CD4-positive, alpha-beta T cell treated with Interleukin-6 for 4 hours (primary cell): ENCODE measurements around the gene ATP10A.
"Not testable (repeated sequence)": the region's sequence is repeated elsewhere in the genome, so short reads cannot be mapped to it uniquely, and the experiment has no call there.

Source experiments
- DNase-seq: peaks from one replicate; pipeline ENCODE4 v3.0.0-alpha.2; 2020; ENCODE audit warnings: mixed read lengths

Gene ATP10A

DNA sequence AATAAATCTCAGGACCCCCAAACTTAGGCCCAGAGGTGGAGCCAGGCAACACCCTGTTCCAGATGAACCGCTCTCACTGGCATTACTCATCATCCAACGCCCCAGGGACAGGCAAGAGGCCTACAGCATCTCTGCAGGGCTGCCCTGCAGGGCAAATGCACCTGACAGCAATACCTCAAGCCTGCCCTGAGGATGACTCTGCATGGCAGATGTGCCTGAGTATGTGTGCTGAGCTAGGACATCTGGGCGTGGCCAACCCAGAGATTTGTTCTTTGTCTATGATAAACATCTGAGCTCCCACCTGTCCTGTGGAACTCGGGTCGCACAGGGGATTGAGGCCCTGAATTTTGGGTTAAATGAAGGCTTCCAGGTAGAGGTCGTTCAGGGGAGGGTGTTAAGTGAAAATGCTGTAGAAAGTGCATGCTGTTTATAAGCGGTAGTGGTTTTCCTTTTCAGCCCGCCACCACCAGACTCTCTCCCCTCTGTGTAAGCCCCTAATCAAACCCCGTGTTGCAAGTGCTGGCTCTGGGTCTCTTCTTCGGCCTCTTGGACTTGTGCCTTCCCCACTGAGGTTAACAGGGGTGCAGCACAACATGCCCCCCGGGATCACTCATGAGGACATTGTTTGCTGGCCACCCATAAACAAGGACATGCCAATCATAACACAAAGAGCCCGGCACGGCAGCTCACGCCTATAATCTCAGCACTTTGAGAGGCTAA, 92.3 kb downstream of the ATP10A start:
- DNase-seq = no peak

DNA sequence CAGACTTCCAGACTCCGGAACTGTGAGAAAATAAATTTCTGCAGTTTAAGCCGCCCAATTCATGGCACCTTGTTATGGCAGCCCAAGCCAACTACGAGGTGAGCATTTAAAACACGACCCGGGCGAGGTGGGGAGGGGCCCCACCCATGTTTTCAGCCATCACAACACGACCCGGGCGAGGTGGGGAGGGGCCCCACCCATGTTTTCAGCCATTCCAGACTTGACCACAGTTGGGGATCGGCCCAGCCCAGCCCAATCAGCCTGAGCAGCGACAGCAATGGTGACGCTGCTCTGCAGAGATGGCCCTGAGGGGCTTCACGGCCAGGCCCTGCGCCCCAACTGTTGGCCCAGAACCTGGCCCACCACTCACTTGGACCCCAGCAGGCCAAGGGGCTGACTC, 93.1 kb downstream of the ATP10A start:
- DNase-seq = no peak

DNA sequence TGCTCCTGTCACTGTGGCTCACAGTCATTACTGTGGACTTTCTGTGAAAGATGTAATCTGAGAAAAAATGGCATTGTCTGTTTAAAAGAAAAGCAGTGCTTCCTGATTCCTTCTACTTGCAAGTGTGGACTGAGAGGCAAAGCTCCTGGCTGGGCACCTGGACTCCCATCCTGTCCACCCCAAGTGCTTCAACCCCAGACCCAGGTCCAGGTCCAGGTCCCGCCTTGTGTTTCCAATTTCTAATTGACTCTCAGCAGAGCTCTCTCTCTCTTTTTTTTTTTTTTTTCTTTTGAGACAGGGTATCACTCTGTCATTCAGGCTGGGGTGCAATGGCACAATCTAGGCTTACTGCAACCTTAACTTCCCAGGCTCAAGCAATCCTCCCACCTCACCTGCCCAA, 94.9 kb downstream of the ATP10A start:
- DNase-seq = no peak

DNA sequence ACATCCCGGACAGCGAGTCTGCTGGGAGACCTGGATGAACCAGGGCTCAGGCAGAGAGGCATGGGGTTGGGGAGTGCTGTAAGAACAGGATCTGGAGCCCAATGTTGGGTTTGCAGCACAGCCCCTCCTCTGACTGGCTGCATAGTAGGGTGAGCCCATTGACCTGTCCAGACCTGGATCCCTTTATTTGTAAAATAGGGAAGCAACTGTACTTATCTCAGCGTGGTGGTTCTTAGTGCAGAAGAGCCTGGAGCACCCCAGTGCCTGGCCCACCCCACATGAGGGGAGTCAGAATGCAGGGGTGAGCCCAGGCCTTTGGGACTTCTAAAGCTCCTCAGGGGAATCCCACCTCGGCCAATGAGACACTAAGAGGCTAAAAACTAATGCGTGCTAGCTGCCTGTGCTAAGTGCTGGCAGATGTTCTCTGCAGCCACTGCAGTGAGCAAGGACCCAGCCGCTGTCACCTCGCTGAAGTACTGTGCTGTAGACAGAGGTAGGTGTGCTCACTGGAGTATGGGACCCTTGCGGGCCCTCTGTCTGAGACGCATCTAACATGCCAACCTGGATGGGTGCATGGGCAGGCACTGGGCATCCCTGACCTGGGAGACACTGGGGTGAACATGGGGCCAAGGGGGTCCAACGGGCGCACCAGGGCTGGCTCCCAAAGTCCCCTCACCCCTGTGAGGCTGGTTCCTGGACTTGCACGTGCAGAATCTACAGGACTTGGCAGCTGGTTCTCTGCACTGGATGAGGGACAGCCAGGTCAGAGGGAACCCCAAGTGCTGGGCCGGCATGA, 95.6 kb downstream of the ATP10A start:
- no peak for DNase-seq

DNA sequence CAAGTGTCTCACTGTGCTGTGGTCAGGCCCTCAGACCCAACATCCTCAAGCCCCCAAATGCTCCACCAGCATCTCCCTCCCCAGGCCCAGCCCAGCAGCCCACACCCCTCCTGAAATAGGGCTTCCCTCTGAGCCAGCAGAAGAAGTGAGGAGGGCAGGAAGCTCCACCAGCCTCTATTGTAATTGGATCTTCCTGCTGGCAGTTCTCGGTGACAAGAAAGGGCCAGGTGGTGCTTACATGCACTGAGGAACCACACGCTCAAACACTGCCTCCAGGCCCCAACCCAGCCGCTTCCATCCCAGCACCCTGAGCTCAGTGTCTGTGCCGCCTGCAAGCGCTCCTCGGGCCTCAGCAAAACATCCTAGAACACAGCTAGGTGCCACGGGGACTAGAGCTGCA, 96.7 kb downstream of the ATP10A start:
- no peak for DNase-seq

DNA sequence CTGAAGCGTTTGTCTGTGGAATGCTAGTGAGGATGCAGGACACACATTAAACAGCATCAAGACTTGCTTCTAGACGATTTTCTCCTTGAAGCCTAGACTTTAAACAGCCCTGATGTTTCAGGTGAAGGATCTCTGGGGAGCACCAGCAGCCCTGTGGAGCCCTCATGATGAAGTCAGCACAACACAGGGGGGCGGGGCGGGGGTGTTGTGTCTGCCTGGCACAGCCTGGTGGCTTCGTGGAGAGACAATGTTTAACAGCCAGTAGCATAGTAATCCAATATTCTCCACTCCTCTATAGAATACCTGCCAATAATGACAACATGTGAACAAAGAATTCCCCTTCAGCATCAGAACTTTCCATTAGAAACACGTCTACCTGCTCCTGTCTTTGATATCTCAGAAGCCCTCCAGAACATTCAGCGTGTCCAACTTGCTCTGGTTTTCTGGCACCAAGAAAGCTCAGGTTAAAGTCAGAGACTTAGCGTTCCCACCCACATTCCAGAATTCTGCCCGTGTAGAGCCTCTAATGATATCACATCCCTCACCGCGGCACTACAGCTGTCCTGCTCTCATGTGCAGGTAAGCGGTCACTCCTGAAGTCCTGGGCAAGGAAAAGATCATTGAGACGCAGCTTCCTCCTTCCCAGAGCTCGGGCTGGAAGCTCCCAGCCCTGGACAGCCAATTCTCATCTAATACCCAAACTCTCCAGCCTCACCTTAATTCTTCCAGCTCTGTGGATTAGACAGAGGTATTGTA, 98.0 kb downstream of the ATP10A start:
- no peak for DNase-seq

DNA sequence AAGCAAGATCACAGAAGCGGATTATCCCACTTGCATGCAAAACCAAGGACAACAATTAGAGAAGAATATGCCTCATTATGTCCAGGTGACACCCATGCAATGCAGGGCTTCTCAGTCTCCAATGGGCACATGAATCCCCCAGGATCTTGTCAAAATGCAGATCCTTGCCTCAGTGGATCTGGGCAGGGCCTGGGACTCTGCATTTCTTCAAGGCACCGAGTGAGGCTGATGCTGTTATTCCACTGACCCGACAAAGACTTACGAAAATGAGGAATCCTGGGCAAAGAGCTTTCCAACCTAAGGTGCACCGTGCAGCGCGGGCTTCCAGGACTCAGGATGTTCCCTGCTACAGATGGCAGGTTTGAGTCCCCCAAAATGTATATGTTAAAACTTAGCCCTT, 99.2 kb downstream of the ATP10A start:
- DNase-seq = no peak

DNA sequence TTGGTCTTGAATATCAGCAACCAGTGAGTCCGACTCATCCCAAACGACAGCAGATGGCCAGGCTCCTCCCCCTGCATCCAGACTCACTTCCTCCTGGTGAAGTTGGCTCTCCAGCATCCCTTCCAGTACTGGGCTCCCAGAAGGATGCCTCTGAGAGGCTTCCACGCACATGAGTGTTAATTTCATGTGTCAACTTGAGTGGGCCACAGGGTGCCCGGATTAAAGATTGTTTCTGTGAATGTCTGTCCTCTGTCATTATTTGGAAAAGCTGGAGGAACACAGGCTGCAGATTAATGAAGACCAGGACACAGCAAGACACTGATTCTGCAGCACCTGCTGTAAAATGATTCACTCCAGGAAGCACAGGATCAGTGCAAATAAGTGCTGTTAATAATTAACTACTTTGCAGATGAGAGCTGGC, 99.8 kb downstream of the ATP10A start:
- no peak for DNase-seq

DNA sequence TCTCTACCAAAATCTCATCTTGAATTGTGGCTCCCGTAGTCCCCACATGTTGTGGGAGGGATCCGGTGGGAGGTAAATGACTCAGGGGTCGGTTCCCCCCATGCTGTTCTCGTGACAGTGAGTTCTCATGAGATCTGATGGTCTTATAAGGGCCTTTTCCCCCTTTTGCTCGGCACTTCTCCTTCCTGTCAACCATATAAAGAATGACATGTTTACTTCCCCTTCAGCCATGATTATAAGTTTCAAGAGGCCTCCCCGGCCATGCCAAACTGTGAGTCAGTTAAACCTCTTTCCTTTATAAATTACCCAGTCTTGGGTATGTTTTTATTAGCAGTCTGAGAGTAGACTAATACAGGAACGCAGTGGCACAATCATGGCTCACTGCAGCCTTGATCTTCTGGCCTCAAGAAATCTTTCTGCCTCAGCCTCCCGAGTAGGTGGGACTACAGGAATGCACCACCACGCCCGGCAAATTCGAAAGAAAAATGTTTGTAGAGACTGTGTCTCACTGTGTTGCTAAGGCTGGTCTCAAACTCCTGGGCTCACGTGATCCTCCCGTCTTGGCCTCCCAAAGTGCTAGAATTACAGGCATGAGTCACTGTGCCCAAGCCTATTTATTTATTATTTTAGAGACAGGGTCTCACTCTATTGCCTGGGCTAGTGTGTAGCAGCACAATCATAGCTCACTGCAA, 101.0 kb downstream of the ATP10A start:
- no peak for DNase-seq

DNA sequence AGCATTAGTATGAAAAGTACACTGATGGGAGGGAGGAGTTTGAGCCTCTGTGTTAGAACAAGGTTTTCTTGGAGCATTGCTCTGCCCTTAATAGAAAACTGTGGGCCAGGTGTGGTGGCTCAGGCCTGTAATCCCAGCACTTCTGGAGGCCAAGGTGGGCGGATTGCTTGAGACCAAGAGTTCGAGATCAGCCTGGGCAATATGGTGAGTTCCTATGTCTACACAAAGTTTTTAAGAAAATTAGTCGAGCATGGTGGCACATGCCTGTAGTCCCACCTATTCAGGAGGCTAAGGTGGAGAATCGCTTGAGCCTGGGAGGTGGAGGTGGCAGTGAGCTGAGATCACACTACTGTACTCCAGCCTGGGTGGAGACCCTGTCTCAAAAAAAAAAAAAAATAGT, 103.7 kb downstream of the ATP10A start:
- no peak for DNase-seq

DNA sequence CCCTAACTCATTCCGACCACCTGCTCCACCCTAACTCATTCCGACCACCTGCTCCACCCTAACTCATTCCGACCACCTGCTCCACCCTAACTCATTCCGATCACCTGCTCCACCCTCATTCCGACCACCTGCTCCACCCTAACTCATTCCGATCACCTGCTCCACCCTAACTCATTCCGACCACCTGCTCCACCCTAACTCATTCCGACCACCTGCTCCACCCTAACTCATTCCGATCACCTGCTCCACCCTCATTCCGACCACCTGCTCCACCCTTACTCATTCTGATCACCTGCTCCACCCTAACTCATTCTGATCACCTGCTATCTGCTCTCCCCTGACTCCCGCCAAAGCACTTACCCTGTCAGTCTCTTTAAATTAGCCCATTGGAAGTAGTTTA, 104.5 kb downstream of the ATP10A start:
- not testable (repeated sequence) for DNase-seq

DNA sequence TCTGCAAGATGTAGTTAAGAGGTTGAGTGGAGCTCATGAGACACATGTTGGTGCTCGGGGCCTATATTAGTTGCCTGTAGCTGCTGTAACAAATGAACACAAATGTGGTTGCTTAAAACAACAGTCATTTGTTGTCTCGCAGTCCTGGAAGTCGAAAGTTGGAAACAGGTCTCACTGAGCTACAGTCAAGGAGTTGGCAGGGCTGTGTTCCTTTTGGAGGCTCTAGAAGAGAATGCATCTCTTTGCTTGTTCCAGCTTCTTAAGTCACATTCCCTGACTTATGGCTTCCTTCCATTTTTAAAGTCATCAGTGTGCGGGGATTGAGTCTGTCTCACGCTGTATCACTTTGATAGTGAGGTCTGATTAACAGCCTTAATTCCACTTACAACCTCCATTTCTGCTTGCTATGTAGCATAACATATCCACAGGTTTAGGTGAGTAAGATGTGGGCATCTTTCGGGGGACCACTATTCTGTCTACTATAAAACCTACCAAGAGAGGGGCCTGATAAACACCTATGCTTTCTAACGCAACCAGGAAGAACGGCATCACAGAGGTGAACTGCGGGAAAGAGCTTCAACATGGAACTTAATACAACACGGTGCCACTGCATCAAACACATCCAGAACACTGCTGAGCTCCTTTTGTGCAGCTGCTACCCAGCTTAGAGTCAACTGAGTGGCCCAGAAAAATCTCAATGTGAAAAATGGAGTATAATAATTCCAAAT, 119.4 kb downstream of the ATP10A start:
- DNase-seq = no peak

DNA sequence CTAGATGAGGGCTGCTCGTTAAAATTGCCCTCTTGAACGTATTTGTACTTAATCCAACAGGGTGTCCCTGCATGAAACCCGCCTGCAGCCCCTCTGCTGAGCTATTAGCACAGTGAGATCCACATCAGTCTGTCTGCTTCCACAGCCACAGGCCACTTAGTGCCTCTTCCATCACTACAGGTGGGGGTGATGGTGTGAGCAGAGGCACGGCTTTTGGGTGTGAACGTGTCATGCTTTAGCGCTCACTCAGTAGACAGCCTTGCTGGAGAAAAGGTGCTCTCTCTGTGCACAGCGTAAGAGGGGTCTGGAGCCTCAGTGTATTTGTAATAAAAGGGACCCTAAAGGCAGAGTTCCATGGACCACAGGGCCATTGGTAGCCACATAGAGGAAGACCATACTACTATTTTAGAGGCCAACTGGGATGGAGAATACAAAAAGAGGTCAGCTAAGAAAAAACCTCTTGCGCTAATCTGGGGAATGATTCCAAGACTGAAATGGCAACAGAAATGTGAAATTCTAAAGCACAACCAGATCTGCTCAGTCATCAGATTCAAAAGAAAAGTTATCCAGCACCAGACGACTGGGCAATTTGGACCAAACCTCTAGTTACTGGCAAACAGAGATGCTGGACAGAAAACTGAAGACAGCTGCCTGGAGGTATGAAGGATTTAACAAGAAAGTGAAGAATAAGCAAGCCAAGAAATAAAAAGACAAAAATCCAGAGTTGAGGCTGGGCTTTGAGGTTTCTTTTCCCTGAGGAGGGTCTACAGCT, 120.2 kb downstream of the ATP10A start:
- no peak for DNase-seq

DNA sequence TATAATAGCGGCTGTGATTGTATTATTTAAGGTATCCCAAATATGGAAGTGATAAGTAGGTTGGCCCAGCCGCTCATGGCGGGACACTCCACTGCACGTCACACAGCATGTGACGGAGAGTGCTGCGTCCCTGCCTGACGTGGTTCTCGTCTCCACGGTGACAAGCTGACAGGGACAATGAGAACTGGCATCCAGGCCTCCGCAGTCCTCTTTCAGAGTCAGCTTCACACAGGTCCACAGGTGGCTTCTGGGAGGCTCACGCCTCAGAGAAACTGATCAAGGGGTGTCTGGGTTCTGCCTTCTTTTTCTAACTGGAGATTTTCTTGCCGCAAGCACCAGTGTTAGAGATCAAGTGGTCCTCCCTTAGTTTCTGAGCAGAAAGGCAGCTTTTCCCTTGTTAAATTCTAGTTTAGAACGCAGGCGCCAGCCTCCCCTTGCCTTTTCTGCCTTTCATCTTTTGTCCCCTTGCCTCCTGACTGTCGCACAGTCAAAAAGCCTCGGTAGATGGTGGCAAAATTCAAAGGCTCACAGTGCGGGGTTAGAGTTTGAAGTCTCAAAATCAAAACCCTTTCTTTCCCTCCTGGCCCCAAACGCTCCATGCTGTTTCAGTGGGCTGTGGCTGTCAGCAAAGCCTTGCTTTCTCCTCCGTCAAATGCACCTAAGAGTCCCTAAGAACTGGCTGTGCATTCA, 120.9 kb downstream of the ATP10A start:
- DNase-seq = no peak

DNA sequence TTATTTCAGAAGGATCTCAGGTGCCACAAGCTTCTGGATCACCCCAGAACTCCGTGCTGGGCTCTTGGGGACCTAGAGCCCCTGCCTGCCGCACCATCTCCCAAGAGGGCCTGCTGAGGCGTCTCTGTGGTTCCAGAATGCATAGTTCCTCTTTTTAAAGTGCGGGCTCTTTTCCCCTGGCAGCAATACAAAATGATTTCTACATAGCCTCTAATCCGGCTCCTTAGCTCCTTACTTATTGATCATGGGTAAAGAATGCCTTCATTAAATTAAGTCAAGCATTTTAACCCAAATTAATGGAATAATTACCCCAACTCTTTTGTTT, 121.9 kb downstream of the ATP10A start:
- DNase-seq = no peak

DNA sequence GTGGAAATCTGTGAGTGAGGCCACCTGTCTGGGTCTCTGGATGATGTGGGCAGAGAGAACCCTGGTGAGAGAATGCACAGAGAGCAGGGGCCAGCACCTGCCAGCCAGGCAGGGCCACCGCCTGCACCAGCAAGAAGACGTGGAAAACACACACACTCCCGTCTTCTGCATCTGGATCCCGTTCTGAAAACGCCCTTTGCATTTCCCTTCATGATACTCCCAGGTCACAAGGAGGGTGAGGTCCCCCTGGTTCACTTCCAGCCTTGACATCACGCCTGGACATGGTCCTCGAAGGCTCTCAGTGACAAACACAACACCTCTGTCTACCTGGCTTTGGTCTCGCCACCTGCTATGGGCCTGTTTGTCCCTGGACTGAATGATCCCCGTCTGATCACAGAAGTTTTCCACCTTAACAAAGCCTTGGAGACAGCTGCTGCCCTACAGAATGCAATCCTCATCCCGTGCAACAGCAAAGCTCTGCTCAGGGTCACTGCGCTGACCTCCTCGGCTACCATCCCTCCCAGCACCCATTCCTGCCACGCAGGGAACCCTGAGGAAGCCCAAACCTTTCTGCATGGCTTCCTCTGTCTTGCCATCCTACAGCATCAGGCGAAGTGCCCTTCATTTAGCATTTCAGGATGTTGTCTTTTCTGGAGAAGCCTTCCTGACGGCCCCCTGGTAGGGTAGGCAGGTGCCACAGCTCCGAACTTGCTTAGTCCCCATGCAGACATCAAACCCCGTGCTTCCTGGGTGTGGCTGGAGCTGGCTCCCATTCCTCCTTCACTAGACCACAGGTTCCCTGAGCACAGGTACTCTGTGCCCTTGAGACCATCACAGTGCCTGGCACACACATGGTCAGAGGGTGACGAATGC, 122.5 kb downstream of the ATP10A start:
- no peak for DNase-seq

DNA sequence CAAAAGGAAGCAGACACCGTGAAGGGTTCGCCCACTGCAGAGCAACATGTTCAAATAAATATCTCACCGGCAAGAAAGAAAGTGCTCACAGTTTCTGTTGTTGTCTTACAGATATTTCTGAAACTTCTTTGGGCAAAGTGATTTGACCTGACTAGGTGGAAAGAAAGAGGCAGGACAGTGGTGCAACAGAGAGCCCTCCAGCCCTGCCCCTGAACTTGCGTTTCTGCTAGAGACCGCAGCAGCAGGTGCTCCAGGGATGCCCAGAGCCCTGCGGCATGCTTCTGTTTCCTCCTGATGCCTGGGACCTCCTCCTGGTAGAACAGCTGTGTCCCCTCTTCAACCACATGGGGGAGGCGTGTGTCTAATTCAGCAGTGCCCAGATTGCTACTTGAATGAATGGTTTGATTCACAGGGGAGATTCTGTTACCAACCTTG, 123.4 kb downstream of the ATP10A start:
- DNase-seq = peak; percentile 62

DNA sequence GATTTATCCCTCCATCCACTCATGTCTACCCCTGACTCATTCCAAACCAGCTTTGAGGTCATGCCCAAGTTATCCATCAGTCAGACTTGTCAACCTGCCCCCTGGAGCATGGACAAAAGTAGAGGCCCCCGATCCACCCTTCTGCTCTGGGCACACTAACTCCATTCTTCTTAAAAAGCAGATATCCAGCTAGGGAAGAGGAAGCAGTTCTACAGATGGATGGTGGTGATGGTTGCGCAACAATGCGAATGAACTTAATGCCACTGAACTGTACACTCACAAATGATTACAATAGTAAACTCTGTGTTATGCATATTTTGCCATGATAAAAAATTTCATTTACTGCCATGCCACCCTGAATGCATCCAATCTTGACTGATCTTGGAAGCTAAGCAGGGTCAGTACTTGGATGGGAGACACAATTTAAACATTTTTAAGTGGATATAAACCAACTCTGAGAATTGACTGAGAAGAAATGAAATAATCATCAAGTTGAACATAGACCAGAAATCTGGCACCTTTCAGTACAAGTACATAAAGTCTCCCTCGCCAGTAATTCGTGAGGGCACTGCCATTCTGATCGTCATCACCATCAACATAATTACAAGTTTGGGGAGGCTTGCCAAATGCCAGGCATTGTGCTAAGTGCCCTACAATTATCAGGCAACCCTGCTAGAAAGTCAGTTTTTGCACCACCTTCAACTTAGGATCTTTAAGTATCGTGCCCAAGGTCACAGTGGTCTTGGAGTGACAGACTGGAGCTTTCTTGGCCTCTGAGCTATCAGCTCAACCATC, 124.8 kb downstream of the ATP10A start:
- no peak for DNase-seq

DNA sequence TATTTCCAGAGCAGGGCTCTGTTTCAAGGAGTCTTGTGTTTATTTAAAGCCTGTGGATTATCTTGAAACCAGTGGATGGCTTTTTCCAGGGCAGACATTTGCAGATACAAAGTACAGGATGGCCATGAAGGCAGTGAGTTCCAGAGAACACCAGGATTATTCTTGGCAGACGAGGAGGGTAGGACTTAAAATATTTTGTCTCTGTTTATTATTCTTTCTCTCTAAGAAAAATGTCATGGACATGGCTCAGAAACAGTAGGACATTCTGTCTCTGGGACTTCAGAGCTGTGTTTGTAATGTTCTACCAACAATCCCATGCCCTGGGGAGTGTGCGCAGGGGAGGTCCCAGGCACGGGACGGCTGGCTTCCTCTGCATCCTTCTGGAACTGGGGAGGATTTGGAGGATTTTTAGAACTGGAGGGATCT, 125.9 kb downstream of the ATP10A start:
- DNase-seq = no peak
